HG02840 (cell line): ENCODE data around the gene WDR5B.

Source experiments
- ATAC-seq: cut with Tn5 transposase; IDR thresholded peaks from one replicate; pipeline ENCODE4 v1.9.1; 2021; ENCODE audit warnings: mild to moderate bottlenecking, moderate library complexity, moderate number of reproducible peaks; ENCODE audit not compliant: unreplicated experiment, low FRiP score

WDR5B gene

DNA sequence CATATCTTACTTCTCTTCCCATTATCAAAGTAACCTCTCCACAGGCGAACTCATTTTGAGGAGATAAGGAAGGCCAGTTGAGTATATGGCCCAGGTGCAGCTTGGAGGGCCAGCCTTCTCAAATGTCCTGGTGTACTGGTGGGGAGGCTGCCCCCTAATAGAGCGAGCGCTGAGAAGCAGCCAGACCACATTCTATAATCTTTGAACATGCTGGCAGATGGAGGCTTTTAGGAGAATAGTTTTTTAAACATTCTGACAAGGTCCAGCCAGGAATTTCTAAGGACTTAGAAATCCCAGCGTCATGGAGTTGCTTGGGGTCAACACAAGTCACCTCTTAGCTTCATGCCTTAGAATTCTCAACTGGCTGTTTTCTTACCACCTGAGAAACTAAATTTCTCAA, 5.8 kb downstream of the WDR5B start:
- ATAC-seq: no peak

DNA sequence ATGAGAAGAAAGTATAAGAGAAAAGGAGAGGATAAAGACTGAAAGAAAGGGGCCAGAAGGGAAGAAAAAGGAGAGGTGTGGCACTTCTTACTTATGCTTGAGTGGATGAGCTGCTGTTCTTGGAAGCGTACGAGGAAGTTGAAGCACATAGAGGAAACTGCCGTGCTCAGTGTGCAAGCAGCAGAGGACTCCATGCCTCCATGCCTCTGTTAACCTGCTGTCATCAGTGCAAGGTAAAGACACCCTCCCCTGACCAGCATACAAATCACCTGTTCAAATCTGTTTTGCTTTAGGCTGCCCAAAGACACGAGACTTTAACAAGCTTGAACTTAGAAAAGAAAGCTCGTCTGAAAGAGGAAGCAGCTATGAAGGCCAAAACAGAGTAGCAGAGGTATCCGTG, 6.4 kb downstream of the WDR5B start:
- ATAC-seq: no peak

DNA sequence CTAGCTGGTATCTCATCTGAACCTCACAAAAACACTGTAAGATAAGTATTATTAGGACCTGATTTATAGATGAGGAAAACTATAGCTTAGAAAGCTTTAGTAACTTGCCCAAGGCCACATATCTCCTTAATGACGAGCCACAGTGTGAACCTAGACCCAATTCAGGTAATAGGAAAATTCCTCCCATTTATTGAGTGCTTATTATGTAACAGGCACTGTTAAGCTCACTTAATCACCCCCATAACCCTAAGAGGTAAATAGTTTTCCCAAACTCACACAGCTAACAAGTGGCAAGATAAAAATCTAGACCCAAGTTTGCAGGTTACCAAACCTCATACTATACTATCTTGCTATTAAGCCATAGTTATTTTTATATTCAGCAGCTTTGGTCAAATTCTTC, 7.9 kb downstream of the WDR5B start:
- no peak for ATAC-seq

DNA sequence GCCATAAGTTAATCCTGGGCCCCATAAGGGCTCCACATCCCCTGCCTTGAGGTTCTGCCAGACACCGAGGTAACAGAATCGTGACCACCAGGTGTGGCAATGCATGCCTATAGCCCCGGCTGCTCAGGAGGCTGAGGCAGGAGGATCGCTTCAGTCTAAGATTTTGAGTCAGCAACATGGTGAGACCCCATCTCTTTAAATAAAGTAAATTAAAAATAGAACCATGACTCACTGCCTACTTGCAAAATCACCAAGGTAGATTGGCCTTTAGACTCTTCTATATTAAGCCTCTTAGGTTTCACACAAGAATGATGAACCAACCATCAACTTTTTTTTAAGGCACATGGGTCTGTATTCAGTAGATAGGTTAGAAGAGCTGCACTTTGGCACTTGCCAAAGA, 9.7 kb downstream of the WDR5B start:
- no peak for ATAC-seq

DNA sequence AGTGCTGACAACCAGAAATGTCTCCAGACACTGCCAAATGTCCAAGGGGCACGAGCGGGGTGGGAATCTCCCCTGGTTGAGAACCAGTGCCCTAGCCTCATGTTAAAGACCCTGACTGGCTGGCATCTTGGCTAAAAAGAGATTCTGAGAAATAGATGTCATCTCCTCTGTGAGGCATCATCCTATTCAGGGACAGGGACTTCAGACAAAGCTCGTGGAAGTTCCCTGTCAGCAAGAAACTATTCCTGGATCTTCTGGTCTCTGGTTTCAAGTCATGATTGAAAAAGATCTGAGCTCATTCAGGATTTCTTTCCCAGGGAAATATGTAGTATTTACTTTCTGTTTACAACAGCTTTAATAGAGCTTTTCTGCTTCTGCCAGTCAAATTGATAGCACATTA, 10.8 kb downstream of the WDR5B start:
- ATAC-seq: no peak

DNA sequence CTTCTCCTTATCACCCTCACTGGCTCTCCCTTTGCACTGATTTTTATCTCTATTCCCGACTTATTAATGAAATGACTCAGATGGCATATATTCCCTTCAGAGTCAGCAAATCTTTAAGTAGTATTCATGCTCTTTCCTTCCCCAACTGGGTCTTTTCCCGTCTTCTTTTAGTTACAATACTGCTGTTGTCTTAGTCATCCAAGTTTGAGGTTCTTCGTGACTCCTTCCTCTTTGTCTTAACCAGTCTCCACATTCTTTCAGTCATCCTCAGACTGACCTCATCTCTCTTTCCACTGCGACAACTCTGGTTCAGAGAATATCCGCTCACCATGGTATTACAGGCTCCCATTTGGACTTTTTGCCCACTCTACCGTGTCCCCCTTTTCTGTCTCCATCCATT, 12.4 kb downstream of the WDR5B start:
- no peak for ATAC-seq

DNA sequence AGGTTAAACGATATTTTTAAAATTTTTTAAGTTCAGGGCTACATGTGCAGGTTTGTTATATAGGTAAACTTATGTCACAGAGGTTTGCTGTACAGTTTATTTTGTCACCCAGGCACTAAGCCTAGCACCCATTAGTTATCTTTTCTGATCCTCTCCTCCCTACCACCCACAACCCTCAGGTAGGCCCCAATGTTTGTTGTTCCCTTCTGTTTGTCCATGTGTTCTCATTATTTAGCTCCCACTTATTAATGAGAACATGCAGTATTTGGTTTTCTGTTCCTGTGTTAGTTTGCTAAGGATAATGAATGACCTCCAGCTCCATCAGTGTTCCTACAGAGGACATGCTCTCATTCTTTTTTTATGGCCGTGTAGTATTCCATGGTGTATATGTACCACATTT, 16.9 kb downstream of the WDR5B start:
- ATAC-seq: no peak

DNA sequence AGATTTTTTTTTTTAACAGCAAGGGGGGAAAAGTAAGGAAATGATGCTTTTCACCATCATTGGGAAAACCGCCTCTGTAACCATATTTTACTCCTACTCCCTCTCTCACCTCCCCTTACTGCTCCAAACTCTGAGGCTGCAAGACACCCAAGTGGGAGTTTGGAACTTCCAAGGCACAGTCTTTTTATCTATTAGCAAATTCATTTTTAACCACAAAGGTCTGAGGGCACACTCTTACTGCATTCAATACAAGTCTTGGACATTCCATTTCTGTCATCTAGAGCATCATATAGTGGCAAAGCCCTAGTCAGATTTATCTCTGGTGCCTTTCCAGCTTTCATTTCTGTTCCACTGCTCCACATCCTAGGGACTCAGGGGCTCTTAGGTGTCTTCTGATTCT, 18.7 kb downstream of the WDR5B start:
- no peak for ATAC-seq

DNA sequence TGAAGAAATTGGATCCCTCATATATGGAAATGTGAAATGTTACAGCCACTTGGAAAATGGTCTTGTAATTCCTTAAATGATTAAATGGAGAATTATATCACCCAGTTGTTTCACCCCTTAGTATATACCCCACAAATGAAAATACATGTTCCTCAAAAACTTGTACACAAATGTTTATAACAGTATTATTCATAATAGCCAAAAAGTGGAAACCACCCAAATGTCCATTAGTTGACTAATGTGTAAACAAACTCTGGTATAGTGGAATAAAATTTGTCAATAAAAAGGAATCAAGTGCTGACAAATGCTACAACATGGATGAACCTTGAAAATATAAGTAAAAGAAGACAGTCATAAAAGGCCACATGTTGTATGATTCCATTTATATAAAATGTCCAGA, 19.4 kb downstream of the WDR5B start:
- ATAC-seq: no peak

DNA sequence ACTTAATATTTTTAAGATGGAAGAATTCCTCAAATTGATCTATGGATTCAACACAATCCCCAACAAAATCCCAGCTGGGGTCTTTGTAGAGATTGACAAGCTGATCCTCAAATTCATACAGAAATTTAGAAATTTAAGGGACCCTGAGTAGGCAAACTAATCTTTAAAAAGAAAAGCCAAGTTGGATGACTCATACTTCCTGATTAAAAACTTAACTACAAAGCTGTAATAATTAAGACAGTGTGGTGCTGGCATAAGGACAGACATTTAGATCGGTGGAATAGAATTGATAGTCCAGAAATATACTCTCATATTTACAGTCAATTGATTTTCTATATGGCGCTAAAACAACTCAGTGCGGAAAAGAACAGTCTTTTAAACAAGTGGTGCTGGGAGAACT, 20.3 kb downstream of the WDR5B start:
- no peak for ATAC-seq

DNA sequence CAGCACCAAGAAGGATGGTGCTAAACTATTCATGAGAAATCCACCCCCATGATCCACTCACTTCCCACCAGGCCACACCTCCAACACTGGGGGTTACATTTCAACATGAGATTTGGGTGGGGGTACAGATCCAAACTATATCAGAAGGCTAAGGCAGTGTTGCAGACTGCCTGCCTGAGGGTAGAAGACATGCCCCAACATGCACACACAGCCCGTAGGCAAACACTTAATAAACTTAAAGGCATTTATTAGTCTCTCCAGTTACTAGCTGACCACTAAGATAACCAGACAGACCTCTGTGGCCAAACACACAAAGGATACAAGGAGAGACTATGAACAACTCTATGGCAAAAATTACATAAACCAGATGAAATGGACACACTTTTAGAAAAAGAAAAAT, 21.7 kb downstream of the WDR5B start:
- ATAC-seq: no peak

DNA sequence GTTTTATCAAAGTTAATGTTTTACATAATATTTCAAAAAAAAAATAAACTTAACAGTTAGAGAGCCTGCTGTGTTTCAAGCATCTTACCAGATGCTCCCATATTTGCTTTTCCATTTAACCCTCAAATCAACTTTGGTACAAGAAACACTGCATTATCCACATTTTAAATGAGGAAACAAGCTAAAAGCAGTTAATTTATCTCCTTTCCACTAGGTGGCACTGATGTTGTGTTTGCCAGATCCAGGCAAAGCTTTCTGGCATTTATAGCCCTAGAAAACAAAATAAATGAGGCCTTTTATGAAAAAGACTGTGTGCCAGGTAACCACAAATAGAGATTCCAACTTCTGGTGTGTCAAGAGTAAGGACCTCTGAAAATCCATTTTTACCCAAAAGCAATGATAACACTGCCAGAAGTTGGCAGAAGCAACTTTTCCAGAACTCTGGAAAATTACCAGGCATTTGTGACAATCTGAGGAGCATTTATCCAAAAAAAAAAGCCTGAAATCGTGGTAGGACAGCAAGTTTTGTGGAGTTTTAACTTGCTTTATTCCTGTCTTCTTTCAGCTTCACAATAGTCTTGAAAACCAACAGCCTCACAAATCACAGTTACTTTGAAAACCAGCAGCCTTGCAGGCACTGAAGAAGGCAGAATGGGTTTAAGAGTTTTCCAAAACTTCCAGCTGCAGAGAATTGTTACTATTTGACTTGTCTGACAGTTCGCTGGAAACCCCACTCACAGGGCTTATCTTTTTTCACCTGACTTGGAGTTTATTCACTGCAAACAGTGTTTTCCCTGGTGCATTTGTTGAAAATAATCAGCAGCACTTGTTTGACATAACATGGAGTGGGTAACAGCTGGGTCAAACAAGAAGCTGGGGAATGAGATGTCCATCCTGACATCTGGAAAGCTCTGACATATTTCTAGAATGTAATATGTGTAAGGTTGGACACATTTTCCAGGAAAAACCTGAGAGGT, 22.7 kb downstream of the WDR5B start:
- no peak for ATAC-seq

DNA sequence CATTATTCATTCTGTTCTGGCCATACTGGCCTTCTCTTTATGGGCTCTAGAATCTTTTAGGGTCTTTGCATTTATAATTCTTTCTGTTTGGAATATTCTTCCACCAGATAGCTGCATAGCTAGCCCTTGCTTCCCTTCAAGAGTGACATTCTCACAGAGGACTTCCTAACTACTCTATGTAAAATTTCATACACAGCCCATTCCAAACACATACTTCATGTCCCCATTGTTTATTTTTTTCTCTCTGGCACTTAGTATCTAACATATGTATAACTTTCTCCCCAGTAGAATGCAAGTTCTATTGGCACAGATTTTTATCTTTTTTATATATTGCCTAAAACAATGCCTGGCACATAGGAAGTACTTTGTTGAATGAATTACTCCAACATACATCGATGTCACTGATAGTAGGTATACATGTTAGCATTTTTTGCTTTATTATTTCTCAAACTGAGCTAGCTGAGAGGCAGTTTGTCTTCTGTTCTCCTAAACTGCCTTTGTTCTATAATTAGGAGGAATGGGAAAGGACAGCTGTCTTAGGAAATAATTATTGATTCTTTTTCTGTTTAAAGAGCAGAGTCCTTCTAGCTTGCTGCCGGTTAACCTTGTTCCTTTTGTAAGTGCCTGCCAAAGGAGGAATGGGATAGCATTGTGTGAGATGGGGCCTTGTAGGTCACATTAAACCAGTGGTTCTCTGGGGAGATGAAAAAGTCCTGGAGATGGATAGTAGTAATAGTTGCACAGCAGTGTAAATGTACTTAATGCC, 24.0 kb downstream of the WDR5B start:
- no peak for ATAC-seq

DNA sequence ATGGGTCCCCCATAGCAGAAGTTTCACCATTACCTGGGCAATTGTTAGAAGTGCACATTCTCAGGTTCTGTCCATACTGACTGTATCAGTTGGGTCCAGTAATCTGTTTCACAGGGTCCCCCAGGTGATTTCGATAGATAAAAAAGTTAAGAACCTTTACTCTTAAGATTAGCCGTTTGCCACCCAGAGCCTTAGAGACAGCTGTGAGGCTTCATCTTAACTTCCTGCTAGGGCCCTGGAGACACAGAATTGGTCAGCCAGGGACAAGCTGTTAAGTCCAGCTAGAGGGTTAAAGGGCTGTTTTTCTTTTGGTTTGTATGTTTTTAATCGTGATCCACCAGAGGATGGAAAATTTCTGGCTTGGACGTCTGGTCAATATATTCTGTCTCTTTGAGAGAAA, 25.2 kb downstream of the WDR5B start:
- no peak for ATAC-seq

DNA sequence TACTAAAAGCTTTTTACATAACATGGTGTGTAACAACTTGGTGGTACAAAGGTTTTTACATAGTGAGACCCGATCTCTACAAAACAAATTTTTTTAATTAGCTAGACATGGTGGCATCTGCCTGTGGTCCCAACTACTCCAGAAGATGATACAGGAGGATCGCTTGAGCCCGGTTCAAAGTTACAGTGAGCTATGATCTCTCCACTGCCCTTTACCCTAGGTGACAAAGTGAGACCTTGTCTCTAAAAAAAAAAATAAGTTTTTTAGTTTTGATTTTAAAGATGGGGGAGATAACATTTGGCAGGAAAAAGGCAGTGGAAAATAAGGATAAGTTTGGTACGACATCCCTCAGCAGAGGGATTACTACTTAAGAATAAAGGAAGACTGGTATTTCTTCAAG, 26.0 kb downstream of the WDR5B start:
- ATAC-seq: no peak

DNA sequence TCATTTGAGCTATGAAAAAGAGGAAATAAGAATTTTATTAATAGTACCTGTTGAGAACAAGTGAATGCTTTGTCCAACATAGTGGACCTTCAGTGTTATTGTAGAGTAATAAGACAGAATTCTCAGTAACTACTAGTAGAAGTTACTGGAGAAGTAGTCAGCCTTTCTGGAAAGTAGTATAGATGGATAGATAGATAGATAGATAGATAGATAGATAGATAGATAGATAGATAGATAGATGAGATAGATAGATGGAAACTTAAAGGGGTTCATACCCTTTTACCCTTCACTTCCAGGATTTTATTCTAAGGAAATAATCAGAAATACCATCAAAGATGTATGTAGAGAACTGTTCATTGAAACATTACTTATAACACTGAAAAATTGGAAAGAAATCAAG, 26.7 kb downstream of the WDR5B start:
- ATAC-seq: no peak

DNA sequence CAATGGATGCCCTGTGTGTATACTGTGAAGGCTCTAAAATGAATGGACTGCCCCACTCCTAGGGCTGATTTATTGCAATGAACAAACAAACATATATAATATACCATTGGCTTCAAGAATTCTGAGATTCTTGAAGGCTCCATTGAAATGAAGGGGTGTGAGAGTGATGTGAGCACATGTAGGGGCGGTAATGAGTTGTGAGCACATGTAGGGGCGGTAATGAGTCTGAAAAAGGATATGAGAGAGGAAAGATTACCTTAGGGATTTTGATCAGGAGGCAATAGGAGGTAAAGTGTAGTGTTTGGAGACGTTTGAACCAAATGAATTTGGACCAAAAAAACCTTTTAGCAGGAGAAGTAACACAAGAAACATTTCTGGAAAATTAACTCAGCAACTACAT, 28.2 kb downstream of the WDR5B start:
- ATAC-seq: no peak

DNA sequence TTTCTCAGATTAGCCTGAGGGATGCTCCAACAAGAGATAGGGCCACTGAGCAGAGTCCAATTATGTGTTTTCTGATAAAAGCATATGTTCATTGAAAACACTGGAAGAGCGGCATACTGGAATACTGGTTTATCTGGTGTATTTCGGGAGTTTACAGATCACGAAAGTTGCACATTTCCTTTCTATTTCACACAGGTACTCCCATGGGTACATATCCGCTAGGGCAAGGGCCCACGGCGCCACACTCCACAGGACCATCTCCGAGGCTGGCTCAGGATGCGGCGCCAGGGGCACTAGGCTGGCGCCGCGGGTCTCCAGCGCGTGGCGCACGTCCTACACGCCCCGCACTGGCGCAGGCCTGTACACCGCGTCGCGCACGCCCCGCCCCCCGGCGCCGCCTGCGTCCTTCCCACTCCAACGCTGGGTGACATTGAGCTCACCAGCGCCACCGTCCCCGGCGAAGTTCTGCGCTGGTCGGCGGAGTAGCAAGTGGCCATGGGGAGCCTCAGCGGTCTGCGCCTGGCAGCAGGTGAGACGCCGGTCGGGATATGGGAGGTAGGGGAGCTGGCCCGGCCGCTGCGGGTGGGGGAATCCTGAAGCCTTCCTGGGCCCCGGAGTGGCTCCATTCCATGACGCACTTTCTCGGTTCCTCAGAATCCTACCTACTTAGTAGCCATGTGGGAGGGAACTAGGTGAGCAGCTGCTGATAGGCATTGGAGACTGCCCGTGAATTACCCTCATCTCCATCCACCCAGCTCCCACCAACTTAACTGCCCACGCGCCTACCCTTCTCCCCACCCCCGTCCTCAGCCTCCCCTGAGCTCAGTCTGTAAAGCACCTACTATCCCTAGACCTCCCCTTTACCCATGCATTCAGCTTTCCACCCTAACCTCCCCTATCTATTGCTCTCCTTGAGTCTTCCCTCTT, 31.8 kb downstream of the WDR5B start, which contains the start of gene FAM162A:
TSS of gene FAM162A (plus strand) at position 412 of the 927 bp plus-strand sequence. CDS start at position 496, 84 bp downstream.
- peak; percentile 87 for ATAC-seq

DNA sequence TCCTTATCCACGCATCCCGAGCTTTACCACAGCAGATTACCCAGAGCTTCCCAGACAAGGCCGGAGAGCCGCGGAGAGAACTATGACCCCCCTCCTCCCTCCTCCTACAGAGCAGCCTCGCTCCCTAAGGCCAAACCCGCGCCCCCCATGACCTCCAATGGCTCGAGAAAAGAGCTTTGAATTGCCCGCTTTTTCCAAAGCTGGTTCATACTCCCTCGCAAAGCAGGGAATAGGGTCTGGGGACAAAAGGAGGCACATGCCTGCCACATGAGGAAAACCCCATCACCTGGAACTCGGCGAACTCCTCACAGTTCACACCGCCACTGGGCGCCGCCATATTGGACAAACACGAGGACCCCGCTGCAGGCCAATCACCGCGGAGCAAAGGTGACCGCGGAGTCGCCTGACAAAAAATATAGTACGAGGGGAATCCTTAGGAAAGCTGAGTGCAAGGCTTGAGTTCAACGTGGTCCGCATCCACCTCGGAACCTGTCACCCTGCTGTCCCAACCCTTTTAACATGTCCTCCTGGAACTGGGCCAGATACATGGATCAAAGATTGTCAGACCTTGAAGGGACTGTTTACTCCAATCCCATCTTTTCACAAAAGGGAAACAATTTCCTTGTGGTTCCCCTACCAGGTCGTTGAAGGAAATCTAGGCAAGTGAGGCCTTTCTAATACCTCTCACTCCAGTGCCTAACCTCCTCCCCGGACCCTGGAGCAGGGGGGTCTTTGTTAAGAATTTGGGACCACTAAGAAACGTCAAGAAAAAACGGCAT, 32.8 kb downstream of the WDR5B start, which contains the start of gene MIX23:
TSS of gene MIX23 (minus strand) at position 344 of the 779 bp plus-strand sequence. CDS start at position 337, 7 bp downstream.
- peak; percentile 40 for ATAC-seq

DNA sequence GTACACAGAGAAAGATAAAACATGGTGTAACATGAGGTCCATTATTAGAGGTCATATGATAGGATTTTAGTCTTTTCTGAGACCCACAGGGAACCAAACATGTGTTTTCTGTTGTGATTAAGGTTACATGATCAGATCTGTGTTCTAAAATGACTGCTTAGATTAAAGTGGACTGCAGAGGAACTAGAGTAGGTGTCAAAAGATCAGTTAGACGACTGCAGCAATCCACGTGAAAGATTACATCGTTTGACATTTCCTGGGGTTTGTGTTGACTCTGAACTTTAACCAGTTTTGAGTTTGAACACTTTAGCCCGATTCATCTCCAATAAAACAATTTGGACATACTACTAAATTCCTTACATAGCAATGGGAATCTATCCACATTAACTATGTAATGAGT, 37.9 kb downstream of the WDR5B start:
- no peak for ATAC-seq
